Mesothelial cell of epicardium (in vitro differentiated cells): Measurements from ENCODE around the gene DYNLRB2. TPM values are rescaled to one million over a fixed set of nuclear protein-coding genes. Genes with fewer than 3 reads are reported as not detected.

ENCODE experiments used
- DNase-seq, 2 experiments: peaks; one replicate each; pipeline ENCODE4 v3.0.0; 2021; ENCODE audit warnings: low spot score in 2 of 2; ENCODE audit not compliant: unreplicated experiment in 2 of 2
- H3K27ac Mint-ChIP-seq: 2 replicates; pipeline ENCODE4 v1.8.0; 2021; ENCODE audit warnings: mixed read lengths
- H3K27me3 Mint-ChIP-seq: 2 replicates; pipeline ENCODE4 v1.8.0; 2021; ENCODE audit warnings: low read depth, mixed read lengths
- H3K36me3 Mint-ChIP-seq: 2 replicates; pipeline ENCODE4 v1.8.0; 2021; ENCODE audit warnings: mixed read lengths
- H3K4me1 Mint-ChIP-seq: 2 replicates; pipeline ENCODE4 v1.8.0; 2021; ENCODE audit warnings: mixed read lengths
- H3K4me3 Mint-ChIP-seq: 2 replicates; pipeline ENCODE4 v1.8.0; 2021; ENCODE audit warnings: mild to moderate bottlenecking, moderate library complexity, mixed read lengths
- H3K9me3 Mint-ChIP-seq: 2 replicates; pipeline ENCODE4 v1.8.0; 2021; ENCODE audit warnings: mixed read lengths
- total RNA-seq: library from RNA; stranded (reverse); gene quantifications from 3 replicates; pipeline ENCODE4 v1.2.1, GENCODE V29; 2021
- TF ChIP-seq, protein P1 (sequence below): fragments of 200-600 bp; sonication (generic); IDR thresholded peaks from one replicate; pipeline ENCODE4 v1.5.0; 2021; ENCODE audit warnings: antibody characterized with exemption; ENCODE audit not compliant: unreplicated experiment

DYNLRB2 gene
- total RNA-seq, 1 donor from 2014 or later = 1.4 TPM

DNA sequence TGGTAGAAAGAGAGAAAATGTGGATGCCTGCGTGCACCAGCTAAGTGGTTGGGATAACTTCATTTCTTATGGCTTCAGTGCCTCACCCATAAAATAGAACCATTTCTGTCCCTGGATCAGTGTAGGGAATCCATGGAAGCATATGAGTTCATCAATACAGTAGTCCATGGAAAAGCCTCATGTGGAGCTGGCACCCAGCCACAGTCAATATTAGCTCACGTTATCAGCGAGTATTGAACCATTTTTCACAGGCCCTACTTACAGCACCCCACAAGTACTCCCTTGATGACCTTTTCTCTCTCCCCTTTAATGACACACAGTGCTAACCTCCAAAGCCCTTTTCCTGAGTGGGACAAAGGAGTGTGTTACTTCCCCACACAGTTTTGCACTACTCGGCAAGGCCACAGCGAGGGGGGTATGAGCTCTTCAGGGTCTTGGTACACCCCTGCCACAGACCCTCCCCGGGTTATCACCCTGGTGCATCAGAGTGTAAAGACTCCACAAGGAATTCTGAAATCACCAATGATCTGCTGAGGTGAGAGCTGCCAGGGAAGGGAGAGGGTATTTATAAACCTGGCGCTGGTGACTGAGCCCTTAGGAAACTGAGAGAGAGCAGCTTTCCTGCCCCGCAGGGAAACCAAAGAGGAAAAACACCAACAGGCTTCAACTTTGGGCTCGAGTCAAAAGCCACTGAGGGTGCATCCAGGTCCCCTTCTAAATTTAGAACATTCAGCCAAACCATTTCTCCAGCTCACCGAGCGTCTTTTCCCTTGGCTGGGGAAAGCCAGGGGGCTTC lies 36.9 kb downstream of the DYNLRB2 start:
- Mint-ChIP-seq H3K4me3 (no peak overlapping the region), H3K27ac (no peak overlapping the region), H3K4me1 (no peaks in the 10 kb centered on the region), H3K9me3 (peaks cover 13% of the 10 kb centered on the region), H3K36me3 (no peaks in the 10 kb centered on the region), H3K27me3 (peaks cover 2% of the 10 kb centered on the region)
- no peak for DNase-seq
- TF ChIP-seq, protein P1, sequence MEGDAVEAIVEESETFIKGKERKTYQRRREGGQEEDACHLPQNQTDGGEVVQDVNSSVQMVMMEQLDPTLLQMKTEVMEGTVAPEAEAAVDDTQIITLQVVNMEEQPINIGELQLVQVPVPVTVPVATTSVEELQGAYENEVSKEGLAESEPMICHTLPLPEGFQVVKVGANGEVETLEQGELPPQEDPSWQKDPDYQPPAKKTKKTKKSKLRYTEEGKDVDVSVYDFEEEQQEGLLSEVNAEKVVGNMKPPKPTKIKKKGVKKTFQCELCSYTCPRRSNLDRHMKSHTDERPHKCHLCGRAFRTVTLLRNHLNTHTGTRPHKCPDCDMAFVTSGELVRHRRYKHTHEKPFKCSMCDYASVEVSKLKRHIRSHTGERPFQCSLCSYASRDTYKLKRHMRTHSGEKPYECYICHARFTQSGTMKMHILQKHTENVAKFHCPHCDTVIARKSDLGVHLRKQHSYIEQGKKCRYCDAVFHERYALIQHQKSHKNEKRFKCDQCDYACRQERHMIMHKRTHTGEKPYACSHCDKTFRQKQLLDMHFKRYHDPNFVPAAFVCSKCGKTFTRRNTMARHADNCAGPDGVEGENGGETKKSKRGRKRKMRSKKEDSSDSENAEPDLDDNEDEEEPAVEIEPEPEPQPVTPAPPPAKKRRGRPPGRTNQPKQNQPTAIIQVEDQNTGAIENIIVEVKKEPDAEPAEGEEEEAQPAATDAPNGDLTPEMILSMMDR = no peak

DNA sequence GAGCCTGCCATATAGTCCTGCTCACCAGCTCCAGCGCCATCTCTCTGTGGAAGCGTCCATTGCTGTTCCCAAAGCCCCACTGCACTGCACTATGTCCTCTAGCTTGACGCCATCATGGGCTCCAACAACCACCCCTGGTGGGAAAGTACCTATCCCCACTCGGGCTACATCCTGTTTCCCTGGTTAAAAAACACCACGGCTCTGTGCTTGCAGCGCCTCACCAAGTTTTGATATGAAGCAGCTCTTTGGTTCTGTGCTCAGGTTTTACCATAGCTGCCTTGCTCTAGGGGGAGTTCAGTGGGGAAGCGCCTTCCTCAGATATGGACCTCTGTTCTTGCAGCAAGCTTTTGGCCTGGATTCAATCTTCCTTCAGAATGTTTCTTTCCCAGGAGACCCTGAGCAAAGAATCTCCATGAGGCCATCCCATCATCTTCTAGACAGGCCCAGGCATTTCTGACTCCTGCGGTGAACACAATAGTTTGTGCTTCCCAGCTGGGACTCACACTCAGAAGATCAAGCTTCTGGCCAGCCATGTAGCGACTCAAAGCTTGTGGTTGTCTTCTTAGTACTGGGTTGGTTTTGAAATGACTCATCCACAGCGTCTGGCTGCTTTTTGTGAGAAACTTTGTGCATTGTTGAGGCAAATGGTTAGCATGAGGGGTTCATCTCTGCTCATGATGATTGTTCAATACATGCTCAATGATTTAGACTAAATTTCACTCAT lies 39.5 kb downstream of the DYNLRB2 start:
- H3K9me3 Mint-ChIP-seq = peaks cover 21% of the 10 kb centered on the region
- H3K27ac Mint-ChIP-seq = no peak overlapping the region
- H3K36me3 Mint-ChIP-seq = no peaks in the 10 kb centered on the region
- DNase-seq = no peak
- TF ChIP-seq, protein P1 = no peak
- H3K4me1 Mint-ChIP-seq = no peaks in the 10 kb centered on the region
- no peak overlapping the region for H3K4me3 Mint-ChIP-seq
- H3K27me3 Mint-ChIP-seq = peaks cover 2% of the 10 kb centered on the region

DNA sequence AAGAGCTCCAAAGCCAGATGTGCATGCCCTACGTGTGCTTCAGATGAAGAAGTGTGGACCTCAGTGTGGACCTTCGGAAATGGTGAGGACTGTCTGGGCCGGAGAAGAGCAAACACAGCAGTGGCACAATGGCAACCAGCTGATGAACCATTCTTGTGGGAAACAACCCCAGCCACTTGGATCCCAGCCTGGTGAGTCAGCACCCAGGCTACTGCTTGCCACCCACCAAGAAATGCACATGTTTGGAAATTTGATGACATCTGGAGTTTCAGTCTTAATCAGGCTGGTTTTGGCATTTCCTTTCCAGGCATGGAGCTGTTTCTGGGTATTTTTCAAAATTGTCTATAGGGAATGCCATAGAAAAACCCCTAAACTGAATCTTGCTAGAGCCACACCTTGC lies 42.7 kb downstream of the DYNLRB2 start:
- Mint-ChIP-seq H3K27ac (no peak overlapping the region), H3K4me3 (no peak overlapping the region), H3K36me3 (no peaks in the 10 kb centered on the region), H3K9me3 (peaks cover 21% of the 10 kb centered on the region), H3K4me1 (no peaks in the 10 kb centered on the region), H3K27me3 (peaks cover 6% of the 10 kb centered on the region)
- TF ChIP-seq, protein P1 = no peak
- DNase-seq = no peak

DNA sequence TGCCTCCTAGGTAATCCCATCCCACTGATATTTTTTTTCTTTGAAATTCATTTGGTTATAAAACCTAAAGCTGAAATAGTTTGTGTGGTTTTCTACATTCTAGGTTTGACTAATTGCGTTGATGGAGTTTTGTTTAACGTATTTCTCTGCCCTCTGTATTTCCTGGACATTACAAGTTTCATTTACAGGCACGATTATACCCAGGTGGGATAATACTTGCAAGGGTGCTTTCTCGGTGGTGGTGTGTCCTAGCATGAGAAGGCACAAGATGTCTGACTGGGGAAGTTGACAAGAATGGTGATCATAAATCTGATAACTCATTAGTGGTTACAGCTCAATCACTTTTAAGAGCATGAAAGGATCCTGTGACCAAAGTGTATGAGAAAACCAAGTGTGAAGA lies 45.0 kb downstream of the DYNLRB2 start:
- H3K36me3 Mint-ChIP-seq = no peaks in the 10 kb centered on the region
- no peak overlapping the region for H3K27ac Mint-ChIP-seq
- TF ChIP-seq, protein P1 = no peak
- H3K4me3 Mint-ChIP-seq = no peak overlapping the region
- DNase-seq = no peak
- no peaks in the 10 kb centered on the region for H3K4me1 Mint-ChIP-seq
- peaks cover 8% of the 10 kb centered on the region for H3K27me3 Mint-ChIP-seq
- H3K9me3 Mint-ChIP-seq = peaks cover 14% of the 10 kb centered on the region

DNA sequence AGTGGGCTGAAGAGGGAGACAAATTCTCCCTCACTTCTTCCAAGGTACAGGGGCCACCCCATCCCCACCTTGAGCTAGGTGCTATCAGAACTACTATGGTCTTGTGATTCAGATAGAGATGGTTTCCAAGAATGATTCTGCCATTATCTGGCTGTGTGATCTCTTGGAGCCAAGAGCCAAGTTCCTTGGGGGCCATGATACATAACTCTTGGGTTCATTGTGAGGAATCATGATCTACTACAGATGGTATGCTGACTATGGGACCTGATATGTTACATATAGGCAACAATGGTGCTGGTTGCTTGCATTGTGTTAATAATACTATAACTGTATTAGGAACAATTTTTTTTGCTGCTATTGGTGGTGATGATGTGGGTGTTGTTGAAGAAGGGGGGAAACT lies 45.7 kb downstream of the DYNLRB2 start:
- H3K27ac Mint-ChIP-seq = no peak overlapping the region
- H3K27me3 Mint-ChIP-seq = peaks cover 5% of the 10 kb centered on the region
- no peak for DNase-seq
- H3K36me3 Mint-ChIP-seq = no peaks in the 10 kb centered on the region
- H3K4me1 Mint-ChIP-seq = no peaks in the 10 kb centered on the region
- TF ChIP-seq, protein P1 = no peak
- peaks cover 14% of the 10 kb centered on the region for H3K9me3 Mint-ChIP-seq
- no peak overlapping the region for H3K4me3 Mint-ChIP-seq
